A172 (cell line): ENCODE results near the gene ODAD4. TPM values are rescaled to one million over a fixed set of nuclear protein-coding genes. Genes with fewer than 3 reads are reported as not detected.
"Not testable (repeated sequence)": the region's sequence is repeated elsewhere in the genome, so short reads cannot be mapped to it uniquely, and the experiment has no call there.

Source experiments
- DNase-seq: peaks from one replicate; pipeline ENCODE4 v3.0.0-alpha.2; 2015; ENCODE audit warnings: low spot score
- total RNA-seq: library from RNA; depleted of rRNA; stranded (reverse); fragments of >200 nt; shearing (Covaris generic); gene quantifications from 2 replicates; pipeline ENCODE4 v1.2.3, GENCODE V29; 2014; rRNA removed

Gene ODAD4
- total RNA-seq, 1 experiment from 2014 or later: 1.8 TPM

- DNase-seq: no peak
These were observed 71.3 kb downstream of the ODAD4 start for GRCh38 chr17:42001729-42002128.

- no peak for DNase-seq
These were observed 71.9 kb downstream of the ODAD4 start for GRCh38 chr17:42002175-42002791.

- no peak for DNase-seq
These were observed 72.4 kb downstream of the ODAD4 start for GRCh38 chr17:42002792-42003301.

GRCh38 chr17:42005166-42005565 is 74.7 kb downstream of the ODAD4 start:
- no peak for DNase-seq

GRCh38 chr17:42009170-42009569 is 78.8 kb downstream of the ODAD4 start:
- DNase-seq: no peak

GRCh38 chr17:42010266-42010680 is 79.9 kb downstream of the ODAD4 start:
- DNase-seq: not testable (repeated sequence)

GRCh38 chr17:42010898-42011516 is 80.6 kb downstream of the ODAD4 start:
- DNase-seq: peak; percentile 53

- DNase-seq: not testable (repeated sequence)
These were observed 81.9 kb downstream of the ODAD4 start for GRCh38 chr17:42012363-42012762.

- not testable (repeated sequence) for DNase-seq
These were observed 83.3 kb downstream of the ODAD4 start for GRCh38 chr17:42013740-42014139.

Other genes with a start within 250 kb of the ODAD4 start
- 58.0 and 74.2 TPM in 2 replicates for gene EIF1, start 241.7 kb upstream of the ODAD4 start, total RNA-seq
- gene GAST, start 218.3 kb upstream of the ODAD4 start, total RNA-seq: not detected in 2 replicates
- gene HAP1, start 196.0 kb upstream of the ODAD4 start, total RNA-seq: 0.14 and 0.43 TPM in 2 replicates
- gene JUP, start 143.9 kb upstream of the ODAD4 start, total RNA-seq: 64.6 and 78.6 TPM in 2 replicates
- gene P3H4, start 118.7 kb upstream of the ODAD4 start, total RNA-seq: 66.5 and 71.6 TPM in 2 replicates
- 131 and 139 TPM in 2 replicates for gene FKBP10, start 117.6 kb upstream of the ODAD4 start, total RNA-seq
- 101 TPM in 2 replicates for gene NT5C3B, start 94.4 kb upstream of the ODAD4 start, total RNA-seq
- not detected in 2 replicates for gene KLHL10, start 92.8 kb upstream of the ODAD4 start, total RNA-seq
- gene KLHL11, start 65.2 kb upstream of the ODAD4 start, total RNA-seq: 31.5 and 34.8 TPM in 2 replicates
- gene ACLY, start 11.7 kb upstream of the ODAD4 start, total RNA-seq: 212 and 231 TPM in 2 replicates
- 110 and 127 TPM in 2 replicates for gene CNP, start 36.2 kb downstream of the ODAD4 start, total RNA-seq
- gene DNAJC7, start 86.8 kb downstream of the ODAD4 start, total RNA-seq: 118 and 132 TPM in 2 replicates
- gene NKIRAS2, start 89.5 kb downstream of the ODAD4 start, total RNA-seq: 48.6 and 51.8 TPM in 2 replicates
- not detected in 2 replicates for gene C17orf113, start 120.0 kb downstream of the ODAD4 start, total RNA-seq
- gene ZNF385C, start 167.9 kb downstream of the ODAD4 start, total RNA-seq: not detected in 2 replicates
- gene DHX58, start 182.1 kb downstream of the ODAD4 start, total RNA-seq: 7.8 and 10.0 TPM in 2 replicates
- 19.9 and 22.3 TPM in 2 replicates for gene KAT2A, start 190.8 kb downstream of the ODAD4 start, total RNA-seq
- gene HSPB9, start 192.2 kb downstream of the ODAD4 start, total RNA-seq: not detected in 2 replicates
- gene RAB5C, start 224.4 kb downstream of the ODAD4 start, total RNA-seq: 96.9 and 131 TPM in 2 replicates